ENCODE data around the gene MAP3K7CL.

MAP3K7CL gene, protein sequence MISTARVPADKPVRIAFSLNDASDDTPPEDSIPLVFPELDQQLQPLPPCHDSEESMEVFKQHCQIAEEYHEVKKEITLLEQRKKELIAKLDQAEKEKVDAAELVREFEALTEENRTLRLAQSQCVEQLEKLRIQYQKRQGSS

DNA sequence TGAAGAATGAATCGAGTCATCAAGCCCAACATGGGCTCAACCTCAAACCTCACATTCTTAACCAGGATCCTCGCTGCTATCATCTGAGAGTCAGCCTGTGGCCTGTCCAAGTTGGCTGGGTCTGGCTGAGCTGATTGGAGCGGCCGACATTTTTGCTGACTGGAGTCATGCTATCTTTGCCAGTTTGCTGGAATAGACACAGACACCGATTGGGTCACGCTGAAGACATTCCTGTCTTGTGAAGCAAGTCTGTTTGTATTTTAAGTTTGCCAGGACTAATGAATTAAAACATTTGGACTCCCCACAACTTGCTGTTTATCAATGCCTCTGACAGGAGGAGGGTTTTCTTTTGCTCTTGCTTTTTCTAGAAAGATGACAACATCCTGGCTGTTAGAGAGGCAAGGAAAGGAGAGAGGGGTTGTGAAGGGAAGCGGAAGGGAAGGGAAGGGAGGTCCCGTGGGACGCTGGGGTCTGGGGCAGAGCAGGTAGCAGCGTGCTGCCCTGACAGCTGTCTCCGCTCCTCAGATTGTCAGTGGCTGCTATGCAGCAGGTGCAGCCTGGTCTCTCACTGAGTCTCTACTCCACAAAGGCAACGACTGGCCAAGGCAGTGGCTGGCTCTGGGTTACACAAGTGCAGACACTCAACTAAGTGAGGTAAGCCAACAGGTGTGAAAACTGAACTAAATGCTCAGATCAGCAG, at the start of gene MAP3K7CL:
Gene MAP3K7CL, plus strand, starts transcription at position 375 of the 700 bp plus-strand sequence. CDS start 2,701 bp downstream, outside the sequence.
- no peak for DNase-seq

DNA sequence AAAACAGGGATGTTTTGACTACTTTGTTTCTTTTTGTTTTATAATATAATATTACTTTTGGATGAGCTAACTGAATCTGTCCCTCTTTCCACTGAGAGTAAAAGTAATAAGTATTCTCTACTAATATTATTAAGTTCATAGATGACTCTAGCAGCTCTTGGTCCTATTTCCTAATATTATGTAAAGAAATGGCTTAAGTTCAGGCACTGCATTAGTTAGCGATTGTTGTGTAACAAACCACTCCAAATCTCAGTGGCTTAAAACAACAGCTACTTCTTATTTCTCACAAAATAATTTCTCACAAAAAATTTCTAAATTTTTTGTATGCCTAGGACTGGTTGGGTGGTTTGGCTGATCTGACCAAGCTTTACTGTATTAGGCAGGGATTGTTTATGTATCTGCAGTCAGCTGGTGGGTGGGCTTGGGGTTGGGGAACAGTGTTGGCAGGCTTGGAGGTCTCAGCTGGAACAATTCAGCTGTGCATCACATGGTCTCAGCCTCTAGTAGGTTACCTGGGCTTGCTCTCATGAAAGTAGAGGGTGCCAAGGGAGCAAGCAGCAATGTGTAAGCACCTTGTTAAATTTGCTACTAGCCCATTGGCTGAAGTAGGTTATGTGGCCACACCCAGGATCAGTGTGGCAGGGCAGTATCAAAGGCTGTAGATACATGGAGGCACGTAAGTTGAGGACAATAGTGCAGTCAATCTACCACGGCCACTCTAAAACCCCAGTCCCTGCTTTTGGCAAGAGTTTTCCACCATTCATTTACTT, 48.2 kb upstream of the MAP3K7CL start:
- no peak for DNase-seq

DNA sequence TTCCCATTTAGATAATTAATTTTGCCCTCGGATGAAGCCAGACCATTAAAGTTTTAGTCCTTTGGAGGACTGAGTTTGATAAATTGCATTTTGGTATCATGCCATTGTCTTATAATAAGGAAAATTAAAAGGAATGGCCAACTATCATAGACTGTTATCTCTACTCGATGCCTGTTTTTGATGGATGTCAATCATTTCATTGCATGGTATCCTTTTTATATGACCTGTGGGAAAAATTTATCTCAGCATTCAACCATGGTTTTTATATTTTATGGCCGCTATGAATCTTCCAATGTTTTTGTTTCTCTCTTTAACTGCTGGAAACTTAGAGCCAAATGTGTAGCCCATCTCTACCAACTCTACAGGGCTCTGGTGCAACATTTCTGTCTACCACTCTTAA, 47.1 kb upstream of the MAP3K7CL start:
- DNase-seq = no peak

DNA sequence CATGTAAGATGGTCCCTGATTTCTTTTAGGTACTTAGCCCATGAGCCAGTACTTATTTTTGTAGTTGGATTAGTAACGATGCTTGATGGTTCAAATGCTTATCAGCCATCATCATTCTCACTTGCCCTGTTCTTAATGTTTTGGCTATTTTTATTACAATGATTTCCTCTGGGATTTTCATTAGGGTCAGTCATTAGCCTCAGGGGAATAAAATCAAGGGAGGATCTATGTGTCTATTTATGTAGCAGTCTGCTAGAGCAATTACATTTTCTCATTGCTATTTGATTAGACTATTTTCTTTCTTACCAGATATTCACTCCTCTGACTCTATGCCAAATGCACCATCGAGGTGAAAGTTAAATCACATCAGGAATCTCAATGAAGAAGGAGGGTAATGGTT, 46.1 kb upstream of the MAP3K7CL start:
- no peak for DNase-seq

DNA sequence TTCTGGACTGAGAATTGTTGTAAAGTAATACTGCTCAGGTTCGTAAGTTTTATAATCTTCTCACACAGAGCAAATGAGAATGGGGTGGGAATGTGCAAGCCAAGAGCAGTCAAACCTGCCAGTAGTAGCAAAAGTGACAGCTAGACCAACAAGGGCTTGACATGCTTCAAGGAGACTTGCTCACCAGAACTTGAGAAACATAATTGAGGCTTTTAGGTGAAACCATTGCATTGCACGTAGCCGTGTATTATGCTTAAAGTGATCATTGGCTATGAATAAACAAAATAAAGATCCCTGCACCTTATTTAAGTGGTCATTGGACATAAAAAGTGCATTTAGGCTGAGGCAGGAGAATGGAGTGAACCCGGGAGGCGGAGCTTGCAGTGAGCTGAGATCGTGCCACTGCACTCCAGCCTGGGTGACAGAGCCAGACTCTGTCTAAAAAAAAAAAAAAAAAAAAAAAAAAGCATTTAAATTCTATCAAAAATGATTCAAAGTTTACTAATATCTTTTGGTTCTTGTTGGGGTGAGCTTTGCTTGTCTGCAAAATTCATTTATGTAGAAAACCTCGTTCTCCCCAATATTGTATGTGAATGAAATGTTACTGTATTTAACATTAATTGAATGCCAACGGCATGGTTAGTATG, 45.2 kb upstream of the MAP3K7CL start:
- DNase-seq = no peak

DNA sequence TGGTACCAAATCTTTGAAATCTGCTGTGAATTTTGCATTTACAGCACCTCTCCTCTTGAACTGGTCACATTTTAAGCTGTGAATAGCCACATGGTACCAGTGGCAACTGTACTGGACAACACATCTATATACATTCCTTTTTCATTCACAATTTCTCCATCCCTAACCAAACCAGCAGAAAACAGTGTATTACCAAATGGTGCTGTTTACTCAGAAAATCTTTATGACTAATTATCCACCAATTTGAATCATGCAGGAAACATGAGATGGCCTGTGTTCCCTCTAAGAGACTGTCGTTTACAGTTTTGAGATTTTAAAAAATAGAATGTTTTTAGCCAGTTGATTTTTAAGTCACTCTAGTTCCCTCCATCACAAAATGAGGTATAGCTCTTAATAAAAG, 39.4 kb upstream of the MAP3K7CL start:
- DNase-seq = no peak

DNA sequence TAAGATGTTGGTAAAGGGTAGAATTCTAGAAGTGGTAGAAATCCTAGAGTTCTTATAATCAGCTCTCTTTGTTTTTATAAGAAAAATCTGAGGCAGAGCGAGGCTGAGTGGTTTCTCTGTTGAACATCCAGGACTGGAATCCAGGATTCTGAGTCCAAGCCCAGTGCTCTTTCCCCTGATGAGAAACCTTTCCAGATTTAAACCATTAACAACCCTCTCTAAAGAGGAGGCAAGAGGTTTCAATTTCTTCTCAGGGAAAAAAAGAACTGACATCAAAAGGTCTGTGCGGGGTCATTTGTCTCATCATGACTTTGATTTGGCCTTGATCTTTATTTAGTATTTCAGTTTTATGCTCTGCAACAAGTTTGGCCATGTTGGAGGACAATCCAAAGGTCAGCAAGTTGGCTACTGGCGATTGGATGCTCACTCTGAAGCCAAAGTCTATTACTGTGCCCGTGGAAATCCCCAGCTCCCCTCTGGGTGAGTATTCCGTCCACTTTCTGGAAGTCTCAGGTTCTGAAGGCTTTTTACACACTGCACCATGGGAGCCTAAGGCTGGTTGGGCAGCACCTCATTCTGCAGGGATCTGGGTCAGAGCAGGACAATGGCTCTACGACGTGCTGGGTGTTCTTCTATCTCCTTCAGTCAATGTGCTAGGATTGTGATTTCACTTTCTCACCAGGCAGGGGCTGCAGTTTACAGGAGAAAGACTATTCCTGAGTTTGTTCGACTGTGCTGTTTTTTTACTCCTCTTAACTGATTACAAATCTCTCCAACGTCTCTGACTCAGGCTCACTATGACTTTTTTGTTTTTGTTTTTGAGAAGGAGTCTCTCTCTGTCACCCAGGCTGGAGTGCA, 38.1 kb upstream of the MAP3K7CL start:
- DNase-seq = no peak

DNA sequence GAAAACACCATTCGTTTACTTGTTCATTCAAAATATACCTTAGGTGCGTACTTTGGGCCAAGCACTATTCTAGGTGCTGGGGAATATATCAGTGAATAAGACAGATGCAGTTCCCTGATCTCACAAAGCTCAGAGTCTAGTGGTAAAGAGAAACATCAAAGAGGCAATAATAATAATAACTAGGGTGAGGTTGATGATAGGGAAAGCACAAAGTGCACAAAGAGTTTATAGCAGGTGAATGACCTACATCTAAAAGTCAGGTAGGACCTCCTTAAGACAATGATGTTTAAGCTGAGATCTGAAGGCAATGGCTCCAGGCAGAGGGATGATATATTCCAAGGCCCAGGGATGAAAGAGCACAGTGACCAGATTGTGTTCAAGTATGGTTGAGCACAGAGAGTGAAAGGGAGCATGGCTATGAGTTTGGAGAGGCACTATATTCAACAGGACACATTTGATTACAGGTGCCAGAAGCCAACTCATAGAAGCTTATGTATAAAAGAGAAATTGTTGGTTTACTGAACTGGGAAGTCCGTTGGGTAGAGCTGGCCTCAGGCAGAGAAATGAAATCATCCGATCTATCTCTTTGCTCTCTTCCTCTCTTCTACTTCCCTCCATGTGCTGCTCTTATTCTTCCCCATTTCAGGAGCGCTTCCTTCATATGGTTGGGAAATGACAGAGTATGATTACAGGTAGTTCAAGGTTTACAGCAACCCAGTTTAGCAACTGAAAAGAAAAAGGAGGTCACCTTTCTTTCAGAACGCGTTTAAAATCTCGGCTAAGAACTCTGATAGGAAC, 34.0 kb upstream of the MAP3K7CL start:
- no peak for DNase-seq

DNA sequence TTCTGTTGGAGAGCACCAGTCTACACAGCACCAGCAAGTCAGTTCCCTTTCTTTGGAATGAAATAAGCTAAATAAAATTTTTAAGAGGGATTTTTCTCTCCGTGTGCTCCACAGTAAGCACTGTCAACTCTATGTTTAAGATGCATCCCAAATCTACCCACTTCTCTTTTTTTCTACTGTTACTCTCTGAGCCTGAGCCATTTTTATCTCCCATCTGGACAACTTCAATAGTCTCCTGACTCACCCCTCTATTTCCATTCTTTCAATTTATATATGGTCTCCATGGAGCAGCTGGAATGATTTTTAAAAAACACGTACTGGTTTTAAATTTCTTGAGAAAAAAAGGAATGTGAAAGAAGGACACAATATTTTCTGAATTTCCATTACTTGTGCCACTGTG, 32.3 kb upstream of the MAP3K7CL start:
- no peak for DNase-seq

DNA sequence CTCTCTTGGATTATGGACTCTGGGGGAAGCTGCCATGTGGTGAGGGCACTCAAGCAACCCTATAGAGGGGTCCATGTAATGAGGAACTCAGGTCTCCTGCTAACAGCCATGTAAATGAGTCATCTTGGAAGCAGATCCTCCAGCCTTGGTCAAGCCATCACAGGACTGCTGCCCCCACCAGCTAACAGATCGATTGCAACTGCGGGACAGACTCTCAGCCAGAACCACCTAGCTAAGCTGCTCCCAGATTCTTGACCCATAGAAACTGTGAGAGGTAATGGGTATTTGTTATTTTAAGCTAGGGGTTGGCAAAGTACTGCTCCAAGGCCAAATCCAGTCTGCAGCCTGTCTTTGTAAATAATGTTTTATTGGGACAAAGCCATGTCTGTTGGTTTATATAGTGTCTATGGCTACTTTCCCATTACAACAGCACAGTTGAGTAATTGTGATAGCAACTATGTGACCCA, 27.6 kb upstream of the MAP3K7CL start:
- DNase-seq = no peak

DNA sequence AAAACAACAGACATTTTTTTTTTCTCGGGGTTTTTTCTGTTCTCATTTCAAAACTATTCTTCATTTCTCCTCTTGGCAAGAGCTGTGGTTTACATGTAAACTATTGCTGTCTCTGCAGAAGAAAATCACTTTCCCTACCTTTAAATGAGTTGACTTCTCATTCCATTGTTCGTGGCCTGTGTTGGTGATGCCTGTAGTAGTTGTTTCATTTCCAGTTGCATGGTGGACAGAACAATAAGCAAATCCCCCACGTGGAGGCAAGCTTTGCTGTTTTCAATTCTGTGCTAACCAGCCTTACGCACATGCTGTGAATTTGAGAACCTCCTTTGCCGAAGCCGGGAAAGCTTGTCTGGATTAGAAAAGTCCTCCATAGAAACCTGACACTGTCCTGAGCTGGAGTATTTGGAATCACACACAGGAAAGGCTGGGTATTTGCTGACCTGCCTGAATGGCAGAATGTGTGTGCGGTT, 26.2 kb upstream of the MAP3K7CL start:
- DNase-seq = no peak

DNA sequence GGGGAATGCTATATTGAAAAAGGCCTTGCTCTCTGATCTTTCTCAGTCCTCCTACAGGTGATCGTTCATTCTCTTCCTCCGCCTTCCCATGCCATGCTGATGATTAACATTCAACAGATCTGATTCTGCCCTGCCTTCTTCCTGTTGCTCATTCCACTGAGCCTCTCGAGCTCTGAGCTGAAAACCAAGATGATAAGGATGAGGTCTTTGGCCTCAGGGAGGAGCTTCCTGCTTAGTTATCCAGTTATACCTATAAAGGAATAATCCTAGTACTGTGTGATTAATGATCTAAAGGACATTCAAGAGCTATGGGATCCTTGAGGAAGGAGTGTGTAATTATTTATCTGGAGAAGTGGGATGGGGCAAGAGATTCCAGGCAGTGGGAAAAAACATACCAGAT, 25.2 kb upstream of the MAP3K7CL start:
- no peak for DNase-seq

DNA sequence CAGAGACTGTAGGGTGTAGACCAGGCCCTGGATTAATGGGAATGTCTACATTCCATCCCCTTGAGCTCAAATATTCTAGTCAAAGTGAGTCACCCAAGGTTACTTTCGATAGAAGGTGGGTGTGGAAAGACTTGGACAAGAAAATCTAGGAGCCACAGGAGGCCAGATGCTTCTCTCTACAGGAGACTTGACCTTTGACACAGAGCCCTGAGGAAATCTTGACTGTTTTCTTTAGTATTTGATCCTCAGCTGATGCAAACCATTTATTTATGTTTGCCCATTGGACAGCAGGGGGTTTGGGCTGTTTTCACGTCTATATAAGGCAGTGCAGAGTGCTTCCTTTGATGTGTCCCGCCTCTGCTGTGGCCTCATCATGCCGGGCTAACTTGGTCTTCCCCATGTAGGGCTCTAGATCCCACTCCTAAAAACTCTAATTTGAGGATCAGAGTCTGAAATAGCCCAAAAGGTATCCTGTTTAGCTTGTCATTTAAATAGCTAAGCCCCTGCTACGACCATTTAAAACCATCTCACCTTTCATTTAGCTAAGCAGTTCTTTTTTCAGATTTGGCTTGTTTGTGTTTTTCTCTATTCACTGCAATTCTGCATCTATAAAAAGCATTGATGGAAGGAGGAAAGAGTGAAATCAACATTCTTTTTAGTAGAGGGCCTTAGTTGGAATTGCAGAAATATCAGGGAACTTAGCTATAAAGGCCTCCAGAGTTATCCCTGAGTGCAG, 15.5 kb upstream of the MAP3K7CL start:
- DNase-seq = no peak

DNA sequence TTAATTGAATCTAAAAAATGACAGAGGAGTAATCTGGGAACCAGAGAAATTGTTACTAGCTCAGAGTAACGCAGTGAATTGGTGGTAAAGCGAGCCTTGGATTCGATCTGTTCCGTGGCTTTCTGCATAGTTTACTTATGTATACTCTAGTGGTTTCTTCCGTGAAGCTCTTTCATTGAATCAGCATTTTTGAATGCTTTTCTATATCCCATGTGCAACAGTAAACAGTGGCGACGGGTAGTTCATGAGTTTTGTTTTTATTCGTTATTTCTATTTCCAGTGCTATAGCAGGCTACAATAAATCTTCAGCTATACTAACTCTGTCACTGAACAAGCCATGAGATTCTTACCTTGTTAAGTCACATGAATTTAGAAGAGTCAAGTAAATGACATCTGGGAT, 14.5 kb upstream of the MAP3K7CL start:
- DNase-seq = no peak

DNA sequence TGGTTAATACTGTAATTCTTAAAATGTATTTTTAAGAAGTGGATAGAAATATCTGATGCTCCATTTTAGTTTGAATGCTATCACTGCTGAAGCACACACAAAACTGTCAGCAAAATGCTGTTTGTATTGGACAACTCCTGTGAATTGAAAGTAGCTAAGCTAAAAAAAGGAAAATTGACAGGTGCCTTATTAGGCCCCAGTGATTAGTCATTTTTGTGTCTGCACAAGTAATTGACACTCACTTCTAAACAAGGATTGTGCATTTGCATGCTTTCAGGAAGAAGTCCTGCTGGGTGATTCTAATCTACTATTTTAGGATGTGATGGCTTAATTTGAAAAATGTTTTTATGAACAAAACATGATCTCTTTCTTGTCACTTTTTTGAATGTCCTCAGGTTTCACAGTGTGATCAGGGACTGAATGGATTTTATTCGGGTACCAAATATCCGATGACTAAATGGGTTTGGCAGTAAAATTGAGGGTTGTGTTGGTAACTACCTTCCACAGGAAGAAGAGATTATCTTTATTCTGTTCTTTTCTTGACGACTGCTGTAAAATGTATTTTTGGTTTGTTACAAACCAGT, 13.0 kb upstream of the MAP3K7CL start:
- no peak for DNase-seq

DNA sequence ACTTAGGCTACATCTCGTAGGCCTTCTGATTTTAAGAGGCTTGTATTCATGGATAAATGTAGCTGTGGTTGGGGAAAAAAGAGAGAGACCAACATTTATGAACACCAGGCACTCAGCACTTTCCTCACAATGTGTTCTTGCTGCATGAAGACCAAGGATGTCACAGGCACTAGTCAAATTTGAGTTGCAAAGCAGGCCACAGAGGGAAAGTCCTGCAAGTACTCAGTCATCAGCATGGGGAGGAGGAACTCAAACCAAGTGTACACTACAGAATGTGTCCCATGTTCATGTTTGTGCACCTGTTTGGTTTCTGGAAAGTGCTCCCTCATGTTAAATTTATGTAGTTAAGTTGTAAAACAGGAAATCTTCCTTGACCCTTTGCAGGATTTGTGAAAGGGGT, 8.7 kb upstream of the MAP3K7CL start:
- DNase-seq = no peak

DNA sequence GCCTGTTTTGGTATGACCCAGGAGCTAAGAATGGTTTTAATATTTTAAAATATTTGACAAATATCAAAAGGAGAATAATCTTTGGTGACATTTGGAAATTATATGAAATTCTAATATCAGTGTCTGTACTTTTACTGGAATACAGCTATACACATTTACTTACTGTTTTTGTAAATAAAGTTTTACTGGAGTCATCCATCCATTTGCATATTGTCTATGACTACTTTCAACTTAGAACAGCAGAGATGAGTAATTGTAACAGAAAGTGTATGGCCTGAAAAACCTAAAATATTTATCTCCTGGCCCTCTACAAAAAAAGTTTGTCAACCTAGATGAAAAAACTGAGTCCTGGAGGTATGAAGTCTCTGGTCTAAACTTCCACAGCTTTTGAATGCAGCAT, 5.8 kb upstream of the MAP3K7CL start:
- DNase-seq = no peak

DNA sequence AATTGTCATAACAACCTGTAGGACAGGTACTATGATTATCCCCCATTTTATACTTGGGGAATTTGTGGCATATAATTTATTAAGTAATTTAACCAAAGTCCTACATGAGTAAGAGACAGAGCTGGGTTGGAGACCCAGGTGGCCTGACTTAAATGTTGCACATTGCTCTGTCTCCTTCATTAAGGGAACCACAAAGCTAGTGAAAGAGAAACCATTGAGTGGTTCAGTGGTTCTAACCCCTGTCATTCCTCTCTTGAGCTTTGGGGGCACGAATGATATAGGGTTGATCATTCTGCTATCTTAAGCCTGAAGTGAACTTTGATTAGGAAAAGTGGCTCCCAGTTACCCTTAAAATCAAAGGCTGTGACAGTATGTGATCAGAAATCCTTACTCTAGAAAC, 5.3 kb upstream of the MAP3K7CL start:
- no peak for DNase-seq

DNA sequence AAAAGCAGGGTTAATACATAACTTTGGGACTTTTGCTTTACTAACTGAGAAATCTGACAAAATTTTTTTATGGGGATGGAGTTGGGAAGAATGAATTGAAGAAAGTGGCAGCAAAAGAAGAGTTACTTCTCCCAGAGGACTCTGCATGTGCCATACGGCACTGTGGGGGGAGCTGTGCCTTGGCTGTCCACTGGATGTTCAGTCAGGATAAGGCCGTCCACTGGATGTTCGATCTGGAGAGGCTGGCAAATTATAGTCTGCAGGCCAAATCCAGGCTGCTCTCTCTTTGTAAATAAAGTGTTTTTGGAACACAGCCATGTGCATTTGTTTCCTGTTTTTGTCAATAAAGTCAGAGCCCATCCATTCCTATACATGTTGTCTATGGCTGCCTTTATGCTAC, 4.5 kb upstream of the MAP3K7CL start:
- no peak for DNase-seq

DNA sequence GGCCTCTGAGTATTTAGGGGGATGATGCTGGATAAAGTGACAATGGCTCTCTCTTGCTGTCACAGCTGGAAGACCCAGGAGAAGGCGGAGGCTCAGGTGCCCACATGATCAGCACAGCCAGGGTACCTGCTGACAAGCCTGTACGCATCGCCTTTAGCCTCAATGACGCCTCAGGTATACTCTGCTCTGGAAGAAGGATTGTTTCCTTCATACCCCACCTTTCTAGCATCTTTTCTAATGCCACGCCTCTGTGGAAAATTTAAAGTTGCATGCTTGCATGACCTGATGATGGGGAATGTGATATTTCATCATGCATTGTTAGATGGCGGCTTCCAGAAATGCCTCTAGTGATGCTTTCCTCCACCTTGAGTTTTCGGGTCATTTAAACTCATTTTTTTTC, 2.8 kb downstream of the MAP3K7CL start:
- DNase-seq = no peak

DNA sequence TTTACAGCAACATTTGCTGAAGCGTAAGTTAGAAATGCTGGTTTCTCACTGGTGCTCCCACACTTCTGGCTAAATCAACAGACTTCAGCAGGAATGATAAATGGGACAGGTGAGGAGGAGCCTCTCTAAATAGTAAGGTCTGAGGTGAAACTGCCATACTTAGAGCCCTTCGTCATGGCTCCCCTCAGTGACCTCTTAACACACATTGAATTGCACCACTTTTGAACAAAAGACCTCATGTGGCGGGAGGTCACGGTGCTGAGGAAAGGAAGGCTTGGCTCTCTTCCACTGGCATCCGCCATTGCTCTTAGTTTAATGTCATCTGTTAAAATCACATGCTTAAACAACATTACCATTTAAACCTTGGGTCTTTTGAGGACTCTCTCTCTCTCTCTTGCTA, 3.4 kb downstream of the MAP3K7CL start:
- no peak for DNase-seq

Measured in NCI-H526 treated with DMSO at 0.1 percent for 48 hours (cell line).